ENCODE results near the gene RPS28.
"Not testable (repeated sequence)": the region's sequence is repeated elsewhere in the genome, so short reads cannot be mapped to it uniquely, and the experiment has no call there.

RPS28 gene

DNA sequence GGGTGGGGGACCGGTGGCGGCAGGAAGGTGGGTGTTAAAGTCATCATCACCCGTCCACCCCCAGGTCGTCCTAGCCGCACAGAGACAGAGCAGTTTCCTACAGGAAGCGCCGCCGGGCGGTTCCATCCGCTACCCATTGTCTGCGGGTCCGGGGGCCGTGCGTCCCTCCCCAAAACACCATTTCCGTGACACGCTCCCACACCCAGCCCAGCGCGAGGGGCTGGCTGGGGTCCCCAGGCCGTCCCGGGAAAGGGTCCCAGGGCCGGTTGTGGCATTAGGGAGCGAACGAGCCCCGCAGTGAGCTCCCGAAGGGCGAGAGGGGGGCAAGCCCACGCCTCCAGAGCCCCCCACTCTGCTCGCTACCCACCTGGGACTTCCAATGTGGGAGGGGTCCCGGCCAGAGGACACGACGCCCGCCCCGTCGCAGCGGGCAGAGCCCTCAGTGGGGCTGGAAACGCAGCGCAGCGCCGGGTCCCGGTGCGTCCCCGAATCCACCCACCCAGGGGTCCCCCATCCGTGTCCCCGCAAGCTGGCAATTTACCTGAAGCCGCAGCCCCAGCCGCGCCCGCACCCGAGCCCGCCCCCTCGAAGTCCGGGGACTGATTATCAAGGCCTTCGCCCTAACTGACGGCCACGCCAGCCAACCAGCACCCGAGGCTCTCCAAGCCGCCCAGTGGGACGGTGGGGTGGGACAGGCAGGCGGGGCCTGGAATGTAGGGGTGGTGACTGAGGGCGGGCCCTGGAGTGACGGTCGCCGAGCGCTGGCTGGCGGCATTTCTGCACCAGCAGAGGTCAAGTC, 21.6 kb downstream of the RPS28 start, which contains the start of gene KANK3:
TSS of gene KANK3 (minus strand) at position 579 of the 799 bp plus-strand sequence. CDS start 5,434 bp downstream, outside the sequence.
- peak; percentile 87 for DNase-seq

DNA sequence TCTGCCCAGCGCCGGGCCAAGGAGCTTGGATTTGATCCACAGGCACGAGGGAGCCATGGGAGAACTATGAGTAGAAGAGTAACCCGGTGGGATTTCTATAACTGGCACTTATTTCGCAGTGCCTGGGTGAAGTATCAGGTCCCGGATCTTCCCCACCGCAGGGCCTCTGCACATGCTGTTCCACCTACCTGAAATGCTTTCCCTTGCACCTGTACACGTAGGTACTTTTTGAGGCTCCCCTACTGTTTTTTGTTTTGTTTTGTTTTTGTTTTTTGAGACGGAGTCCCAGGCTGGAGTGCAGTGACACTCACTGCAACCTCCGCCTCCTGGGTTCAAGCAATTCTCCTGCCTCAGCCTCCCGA, 22.2 kb downstream of the RPS28 start:
- DNase-seq, result no peak

DNA sequence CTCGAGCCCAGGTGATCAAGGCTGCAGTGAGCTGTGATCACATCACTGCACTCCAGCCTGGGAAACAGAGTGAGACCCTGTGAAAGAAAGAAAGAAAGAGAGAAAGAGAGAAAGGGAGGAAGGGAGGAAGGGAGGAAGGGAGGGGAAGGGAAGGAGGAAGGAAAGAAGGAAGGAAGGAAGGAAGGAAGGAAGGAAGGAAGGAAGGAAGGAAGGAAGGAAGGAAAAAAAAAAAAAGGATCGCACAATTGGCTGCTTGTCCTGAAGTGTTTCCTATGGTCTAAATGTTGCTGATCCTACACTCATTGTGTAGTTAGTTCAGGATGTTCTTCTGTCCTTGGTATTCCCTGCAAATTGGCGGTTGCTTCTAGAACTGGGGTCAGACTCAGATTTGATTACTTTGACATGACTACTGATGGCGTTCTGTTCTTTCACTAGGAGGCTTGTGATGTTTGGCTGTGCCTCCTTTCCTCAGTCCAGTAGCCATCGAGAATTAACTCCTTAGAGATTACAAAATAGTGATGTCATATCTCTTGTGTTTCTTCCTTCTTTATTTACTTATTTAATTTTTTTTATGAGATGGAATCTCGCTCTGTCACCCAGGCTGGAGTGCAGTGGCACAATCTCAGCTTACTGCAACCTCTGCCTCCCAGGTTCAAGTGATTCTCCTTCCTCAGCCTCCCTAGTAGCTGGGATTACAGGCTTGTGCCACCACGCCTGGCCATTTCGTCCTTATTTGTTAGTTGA, 28.5 kb downstream of the RPS28 start:
- not testable (repeated sequence) for DNase-seq

DNA sequence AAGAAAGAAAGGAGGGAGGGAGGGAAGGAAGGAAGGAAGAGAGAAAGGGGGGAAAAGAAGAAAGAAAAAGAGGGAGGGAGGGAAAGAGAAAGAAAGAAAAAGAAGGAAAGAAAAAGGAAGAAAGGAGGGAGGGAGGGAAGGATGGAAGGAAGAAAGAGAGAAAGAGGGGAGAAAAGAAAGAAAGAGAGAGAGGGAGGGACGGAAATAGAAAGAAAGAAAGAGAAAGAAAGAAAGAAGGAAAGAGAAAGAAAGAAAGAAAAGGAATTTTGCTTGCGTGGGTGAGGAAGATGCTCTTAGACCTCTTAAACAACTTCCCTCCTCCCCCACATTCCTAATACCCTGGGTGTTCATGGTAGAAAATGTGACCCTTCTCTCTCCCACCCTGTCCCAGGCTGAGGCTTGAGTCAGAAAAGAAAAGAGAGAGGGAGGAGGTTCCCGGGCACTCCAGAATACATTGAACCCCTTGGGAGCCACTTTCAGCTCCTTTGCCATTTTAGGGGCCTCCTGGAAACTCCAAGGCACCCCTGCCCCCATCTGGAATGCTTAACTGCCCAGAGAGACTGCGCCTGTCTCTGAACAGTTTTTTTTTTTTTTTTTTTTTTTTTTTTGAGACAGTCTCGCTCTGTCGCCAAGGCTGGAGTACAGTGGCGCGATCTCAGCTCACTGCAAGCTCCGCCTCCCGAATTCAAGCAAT, 31.0 kb downstream of the RPS28 start:
- no peak for DNase-seq

DNA sequence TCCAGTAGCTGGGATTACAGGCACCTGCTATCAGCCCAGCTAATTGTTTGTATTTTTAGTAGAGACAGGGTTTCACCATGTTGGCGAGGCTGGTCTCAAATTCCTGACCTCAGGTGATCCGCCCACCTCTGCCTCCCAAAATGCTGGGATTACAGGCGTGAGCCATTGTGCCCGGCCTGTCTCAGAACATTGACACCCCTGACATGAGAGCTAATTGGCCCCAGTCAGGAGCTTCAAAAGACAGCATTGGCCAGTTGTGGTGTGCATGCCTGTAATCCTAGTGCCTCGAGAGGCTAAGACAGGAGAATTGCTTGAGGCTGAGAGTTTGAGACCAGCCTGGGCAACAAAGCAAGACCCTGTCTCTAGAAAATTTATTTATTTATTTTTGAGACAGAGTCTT, 31.5 kb downstream of the RPS28 start:
- DNase-seq, result not testable (repeated sequence)

DNA sequence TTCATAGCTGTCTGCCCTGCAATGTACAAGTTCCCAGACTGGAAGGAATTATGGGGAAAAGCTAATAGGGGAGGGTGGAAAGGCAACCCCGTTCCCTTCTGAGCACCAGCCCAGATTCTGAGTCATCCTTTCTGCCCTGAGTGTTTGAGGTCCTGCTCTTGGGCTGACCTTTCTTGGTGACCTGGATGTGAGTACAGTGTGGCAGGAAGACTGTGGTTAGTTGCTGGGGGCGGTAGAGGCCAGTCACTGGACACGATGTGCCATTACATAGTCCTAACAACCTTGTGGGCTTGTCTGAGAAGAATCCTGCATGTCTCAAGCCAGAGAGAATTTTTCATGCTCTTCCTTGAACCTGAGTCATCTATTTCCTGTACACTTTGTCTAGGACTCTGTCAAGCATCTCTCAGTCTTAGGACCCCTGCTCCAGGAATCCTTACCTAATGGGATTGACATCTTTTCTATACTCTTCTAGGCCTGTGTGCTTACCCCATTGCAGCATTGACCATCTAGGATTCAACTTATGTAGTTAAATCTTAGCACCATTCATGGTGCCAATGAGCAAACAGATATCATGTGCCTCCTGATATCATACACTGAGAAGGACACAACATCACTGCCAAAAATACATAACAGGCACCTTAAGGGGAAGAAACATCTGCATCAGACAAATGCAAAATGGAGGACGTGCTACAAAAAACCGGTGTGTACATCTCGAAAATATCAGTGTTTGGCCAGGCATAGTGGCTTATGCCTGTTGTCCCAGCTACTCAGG, 34.5 kb downstream of the RPS28 start:
- DNase-seq, result peak; percentile 75

DNA sequence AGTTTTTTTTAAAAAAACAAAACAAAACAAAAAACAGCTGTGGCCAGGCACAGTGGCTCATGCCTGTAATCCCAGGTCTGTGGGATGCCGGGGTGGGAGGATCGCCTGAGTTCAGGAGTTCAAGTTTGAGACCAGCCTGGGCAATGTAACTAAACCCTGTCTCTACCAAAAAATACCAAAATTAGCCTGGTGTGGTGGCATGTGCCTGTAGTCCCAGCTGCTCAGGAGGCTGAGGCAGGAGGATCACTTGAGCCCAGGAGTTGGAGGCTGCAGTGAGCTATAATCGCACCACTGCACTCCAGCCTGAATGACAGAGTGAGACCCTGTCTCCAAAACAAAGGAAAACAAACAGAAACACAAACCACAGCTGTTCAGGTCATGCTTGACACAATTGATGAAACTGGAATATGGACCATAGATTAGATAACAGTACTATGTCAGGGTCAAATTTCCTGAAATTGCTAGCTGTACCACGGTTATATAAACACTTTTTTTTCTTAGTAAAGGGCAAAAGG, 35.8 kb downstream of the RPS28 start:
- no peak for DNase-seq

DNA sequence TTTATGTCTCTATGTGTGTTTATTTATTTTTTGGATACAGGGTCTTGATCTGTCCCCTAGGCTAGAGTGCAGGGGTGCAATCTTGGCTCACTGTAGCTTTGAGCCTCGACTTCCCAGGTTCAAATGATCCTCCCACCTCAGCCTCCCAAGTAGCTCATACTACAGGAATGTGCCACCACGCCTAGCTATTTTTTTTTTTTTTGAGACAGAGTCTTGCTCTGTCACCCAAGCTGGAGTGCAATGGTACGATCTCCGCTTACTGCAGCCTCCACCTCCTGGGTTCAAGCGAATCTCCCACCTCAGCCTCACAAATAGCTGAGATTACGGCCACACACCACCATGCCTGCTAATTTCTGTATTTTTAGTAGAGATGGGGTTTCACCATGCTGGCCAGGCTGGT, 37.7 kb downstream of the RPS28 start:
- DNase-seq, result no peak

DNA sequence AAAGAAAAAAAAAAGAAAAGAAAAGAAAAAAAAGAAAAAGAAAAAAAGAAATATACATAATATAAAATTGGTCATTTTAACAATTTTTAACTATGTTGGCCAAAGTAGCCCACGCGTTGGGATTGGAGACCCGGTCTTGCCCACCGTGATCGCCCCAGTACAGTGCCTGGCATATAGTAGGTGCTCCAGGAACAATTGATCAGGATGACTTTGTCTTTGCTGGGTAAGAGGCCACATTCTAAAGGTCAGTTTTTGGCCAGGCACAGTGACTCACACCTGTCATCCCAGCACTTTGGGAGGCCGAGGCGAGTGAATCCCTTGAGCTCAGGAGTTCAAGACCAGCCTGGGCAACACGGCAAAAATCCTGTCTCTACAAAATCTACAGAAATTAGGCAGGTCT, 38.9 kb downstream of the RPS28 start:
- no peak for DNase-seq

DNA sequence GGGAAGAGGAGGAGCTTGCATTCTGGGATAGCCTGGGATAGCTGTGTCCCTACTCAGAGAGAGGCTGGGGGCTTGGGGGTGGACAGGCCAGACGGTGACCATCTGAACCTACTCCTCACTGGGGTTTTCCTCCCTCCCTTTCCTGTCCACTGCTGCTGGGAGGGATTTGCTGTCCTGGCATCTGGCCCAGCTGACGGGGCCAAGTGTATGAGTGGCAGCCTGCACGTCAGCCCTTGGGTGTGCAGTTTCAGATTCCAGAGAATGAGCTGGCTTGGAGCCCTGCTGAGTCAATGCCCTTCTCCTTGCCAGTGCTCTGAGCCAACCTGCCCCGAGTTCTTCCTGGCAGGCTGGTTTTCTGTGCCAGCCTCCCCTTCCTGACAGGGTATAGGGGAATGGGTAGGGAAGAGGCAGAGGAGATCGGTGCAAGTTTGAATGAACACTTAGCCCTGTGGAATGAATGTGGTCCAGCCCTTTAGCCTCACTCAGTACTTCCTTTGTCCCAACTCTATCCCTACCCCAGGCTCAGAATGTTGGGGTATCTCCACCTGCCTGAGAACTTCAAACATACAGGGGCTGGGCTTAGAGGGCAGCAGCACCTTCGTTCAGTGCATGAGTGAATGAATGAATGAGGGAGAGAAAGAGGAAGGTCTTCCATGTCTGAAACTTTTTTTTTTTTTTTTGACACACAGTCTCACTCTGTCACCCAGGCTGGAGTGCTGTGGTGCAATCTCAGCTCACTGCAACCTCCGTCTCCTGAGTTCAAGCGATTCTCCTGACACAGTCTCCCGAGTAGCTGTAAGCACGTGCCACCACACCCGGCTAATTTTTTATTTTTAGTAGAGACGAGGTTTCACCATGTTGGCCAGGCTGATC, 40.9 kb downstream of the RPS28 start:
- DNase-seq, result peak; percentile 89

DNA sequence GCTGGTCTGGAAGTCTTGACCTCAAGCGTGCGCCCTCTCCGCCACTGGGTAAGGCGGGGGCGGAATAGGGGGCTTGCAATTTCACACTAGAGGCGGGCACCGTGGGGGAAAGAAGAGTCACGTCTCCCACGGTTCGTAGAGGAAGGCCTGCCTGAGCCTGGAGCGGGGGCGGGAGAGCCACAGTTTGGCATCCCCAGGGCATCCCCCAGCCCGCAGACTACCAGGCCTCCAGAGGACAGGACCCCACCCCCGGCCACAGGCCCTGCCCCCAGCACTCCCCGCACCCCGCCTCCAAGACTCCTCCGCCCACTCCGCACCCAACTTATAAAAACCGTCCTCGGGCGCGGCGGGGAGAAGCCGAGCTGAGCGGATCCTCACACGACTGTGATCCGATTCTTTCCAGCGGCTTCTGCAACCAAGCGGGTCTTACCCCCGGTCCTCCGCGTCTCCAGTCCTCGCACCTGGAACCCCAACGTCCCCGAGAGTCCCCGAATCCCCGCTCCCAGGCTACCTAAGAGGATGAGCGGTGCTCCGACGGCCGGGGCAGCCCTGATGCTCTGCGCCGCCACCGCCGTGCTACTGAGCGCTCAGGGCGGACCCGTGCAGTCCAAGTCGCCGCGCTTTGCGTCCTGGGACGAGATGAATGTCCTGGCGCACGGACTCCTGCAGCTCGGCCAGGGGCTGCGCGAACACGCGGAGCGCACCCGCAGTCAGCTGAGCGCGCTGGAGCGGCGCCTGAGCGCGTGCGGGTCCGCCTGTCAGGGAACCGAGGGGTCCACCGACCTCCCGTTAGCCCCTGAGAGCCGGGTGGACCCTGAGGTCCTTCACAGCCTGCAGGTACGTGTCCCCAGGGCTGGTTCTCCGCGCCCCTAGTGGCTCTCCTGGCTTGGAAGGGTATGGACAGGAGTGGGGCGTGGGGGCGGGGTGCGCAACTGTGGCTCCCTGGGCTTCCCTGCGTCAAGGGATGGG, 42.8 kb downstream of the RPS28 start, which contains the start of gene ANGPTL4:
TSS of gene ANGPTL4 (plus strand) at position 353 of the 969 bp plus-strand sequence. CDS start at position 520, 167 bp downstream.
- DNase-seq, result peak; percentile 25

DNA sequence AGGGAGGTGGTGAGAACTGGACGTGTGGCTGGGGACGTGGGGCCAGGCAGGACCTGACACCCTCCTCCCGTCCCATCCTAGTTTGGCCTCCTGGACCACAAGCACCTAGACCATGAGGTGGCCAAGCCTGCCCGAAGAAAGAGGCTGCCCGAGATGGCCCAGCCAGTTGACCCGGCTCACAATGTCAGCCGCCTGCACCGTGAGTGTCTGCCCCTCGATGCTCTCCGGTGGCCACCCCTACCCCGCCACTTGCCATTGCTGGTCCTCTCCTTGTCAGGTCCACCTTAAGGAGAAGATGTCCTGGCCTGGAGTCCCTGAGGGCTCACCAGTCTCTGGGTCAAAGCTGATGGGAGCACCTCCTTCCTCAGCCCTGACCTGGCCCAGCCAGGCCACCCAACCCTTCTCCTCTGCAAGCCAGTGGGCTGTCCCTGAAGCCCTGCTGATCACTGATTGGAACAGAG, 44.9 kb downstream of the RPS28 start:
- no peak for DNase-seq

DNA sequence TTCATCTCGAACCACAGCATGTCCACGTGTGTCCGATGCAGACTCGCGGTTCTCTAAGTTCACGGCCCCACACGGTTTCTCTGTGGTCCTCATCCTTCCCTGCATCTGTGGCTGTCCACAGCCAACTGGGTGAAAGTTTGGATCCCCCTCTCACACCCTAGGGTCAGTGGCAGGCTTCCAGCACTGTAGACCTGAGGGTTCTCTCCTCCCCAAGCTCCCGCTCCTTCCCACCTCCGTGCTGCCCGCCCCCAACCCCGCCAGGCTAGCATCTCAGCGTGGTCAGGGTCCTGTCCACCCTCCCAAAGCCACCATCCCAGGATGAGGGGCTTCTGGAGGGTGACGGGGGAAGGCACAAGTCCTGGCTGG, 45.6 kb downstream of the RPS28 start:
- DNase-seq, result no peak

DNA sequence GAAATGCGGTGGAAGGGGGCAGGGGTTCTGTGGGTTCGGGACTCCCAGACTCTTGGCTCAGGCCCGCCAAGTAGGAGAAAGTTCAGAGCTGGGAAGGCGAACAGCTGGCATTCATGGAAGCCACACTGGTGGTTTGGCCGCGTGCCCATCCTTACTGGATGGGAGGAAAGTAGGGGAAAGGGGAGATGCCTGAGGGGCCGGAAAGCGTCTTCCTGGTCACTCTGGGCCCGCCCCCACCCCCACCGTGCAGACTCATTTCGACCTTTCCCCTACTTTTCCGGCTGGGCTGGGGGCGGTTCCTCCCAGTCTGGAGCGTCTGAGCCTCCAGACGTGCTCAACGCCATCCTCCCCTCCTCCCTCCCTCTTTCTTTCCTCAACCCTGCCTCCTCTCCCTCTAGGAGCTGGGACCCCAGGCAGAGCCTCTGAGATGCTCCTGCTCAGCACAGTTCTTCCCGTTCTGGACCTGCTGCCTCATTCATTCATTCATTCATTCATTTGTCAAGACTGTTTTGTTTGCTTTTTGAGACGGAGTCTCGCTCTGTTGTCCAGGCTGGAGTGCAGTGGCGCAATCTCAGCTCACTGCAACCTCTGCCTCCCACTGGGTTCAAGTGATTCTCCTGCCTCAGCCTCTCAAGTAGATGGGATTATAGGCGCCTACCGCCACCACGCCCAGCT, 46.2 kb downstream of the RPS28 start:
- DNase-seq, result peak; percentile 92

DNA sequence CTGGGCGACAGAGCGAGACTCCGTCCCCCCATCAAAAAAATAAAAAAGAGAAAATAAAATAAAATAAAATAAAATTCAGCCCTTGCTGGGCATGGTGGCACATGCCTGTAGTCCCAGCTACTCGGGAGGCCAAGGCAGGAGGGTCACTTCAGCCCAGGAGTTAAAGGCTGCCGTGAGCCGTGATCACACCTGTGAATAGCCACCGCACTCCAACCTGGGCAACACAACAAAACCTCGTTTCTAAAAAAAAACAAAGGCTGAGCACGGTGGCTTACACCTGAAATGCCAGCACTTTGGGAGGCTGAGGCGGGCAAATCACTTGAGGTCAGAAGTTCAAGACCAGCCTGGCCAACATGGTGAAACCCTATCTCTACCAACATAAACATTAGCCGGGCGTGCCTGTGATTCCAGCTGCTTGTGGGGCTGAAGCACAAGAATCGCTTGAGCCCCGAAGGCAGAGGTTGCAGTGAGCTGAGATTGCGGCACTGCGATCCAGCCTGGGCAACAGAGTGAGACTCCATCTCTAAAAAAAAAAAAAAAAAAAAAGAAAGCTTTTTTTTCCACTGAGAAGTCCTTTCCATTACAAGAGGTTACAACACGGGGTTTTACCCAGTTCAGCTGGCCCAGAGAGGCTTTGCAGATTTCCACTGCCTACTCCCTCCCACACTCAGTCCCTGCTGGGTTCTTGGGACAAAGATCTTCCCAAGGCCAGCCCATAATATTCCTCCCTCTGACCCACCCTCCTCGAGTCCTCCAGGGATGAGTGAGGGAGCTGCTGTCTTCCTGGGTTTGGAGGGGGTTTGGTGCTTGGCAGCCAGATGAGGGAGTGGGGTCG, 49.1 kb downstream of the RPS28 start:
- no peak for DNase-seq

DNA sequence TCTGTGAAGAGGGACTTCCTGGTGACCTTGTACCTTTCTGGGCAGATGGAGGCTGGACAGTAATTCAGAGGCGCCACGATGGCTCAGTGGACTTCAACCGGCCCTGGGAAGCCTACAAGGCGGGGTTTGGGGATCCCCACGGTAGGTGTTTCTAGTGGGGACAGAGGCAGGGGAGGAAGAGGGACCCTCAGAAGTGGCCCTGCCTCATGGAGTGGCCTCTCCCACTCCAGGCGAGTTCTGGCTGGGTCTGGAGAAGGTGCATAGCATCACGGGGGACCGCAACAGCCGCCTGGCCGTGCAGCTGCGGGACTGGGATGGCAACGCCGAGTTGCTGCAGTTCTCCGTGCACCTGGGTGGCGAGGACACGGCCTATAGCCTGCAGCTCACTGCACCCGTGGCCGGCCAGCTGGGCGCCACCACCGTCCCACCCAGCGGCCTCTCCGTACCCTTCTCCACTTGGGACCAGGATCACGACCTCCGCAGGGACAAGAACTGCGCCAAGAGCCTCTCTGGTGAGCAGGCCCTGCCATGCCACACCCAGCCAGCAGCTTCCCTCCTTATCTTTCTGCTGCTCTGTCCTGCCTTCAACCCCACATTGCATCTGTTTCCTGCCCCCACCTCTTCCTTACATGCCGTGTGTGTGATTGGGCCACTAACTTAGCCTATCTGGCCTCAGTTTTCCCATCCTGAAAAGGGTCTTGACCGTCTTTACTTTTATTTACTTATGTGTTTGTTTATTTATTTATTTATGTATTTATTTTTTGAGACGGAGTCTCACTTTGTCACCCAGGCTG, 49.9 kb downstream of the RPS28 start:
- no peak for DNase-seq
